H9 (cell line): ENCODE measurements around the gene RSBN1. TPM values are rescaled to one million over a fixed set of nuclear protein-coding genes. Genes with fewer than 3 reads are reported as not detected.

Experiments used
- DNase-seq: peaks from one replicate; pipeline ENCODE4 v3.0.0-alpha.2; 2017
- H2AFZ ChIP-seq: one replicate; pipeline ENCODE4 v1.6.1; 2013; ENCODE audit warnings: mild to moderate bottlenecking, low read length, control low read depth, moderate library complexity
- H2AK5ac ChIP-seq: 2 replicates; pipeline ENCODE4 v1.6.1; 2013; ENCODE audit warnings: low read length, control low read depth, mixed read lengths; ENCODE audit not compliant: insufficient read length
- H2BK120ac ChIP-seq: one replicate; pipeline ENCODE4 v1.6.1; 2013; ENCODE audit warnings: low read depth, mild to moderate bottlenecking, low read length, control low read depth, inconsistent platforms; ENCODE audit not compliant: poor library complexity, severe bottlenecking
- H2BK12ac ChIP-seq: 2 replicates; pipeline ENCODE4 v1.6.1; 2013; ENCODE audit warnings: low read length, control low read depth, mixed read lengths, low read depth; ENCODE audit not compliant: insufficient read length
- H2BK15ac ChIP-seq: 2 replicates; pipeline ENCODE4 v1.6.1; 2013; ENCODE audit warnings: low read depth, low read length, control low read depth
- H2BK20ac ChIP-seq: one replicate; pipeline ENCODE4 v1.6.1; 2013; ENCODE audit warnings: low read depth, mild to moderate bottlenecking, low read length, control low read depth, inconsistent platforms; ENCODE audit not compliant: poor library complexity, severe bottlenecking
- H2BK5ac ChIP-seq: 2 replicates; pipeline ENCODE4 v1.6.1; 2013; ENCODE audit warnings: low read length, control low read depth, mixed read lengths; ENCODE audit not compliant: insufficient read length
- H3K14ac ChIP-seq: 2 replicates; pipeline ENCODE4 v1.6.1; 2013; ENCODE audit warnings: low read length, control low read depth; ENCODE audit not compliant: insufficient read depth
- H3K18ac ChIP-seq: 2 replicates; pipeline ENCODE4 v1.6.1; 2013; ENCODE audit warnings: low read depth, mild to moderate bottlenecking, mixed read lengths, low read length, control low read depth; ENCODE audit not compliant: insufficient read length
- H3K23ac ChIP-seq: 2 replicates; pipeline ENCODE4 v1.6.1; 2013; ENCODE audit warnings: low read length, control low read depth, mixed read lengths, low read depth; ENCODE audit not compliant: insufficient read length
- H3K23me2 ChIP-seq: 2 replicates; pipeline ENCODE4 v1.6.1; 2013; ENCODE audit warnings: low read depth, mild to moderate bottlenecking, mixed read lengths, low read length, control low read depth; ENCODE audit not compliant: insufficient read length, poor library complexity, severe bottlenecking
- H3K27ac ChIP-seq: 2 replicates; pipeline ENCODE4 v1.5.1; 2013; ENCODE audit warnings: low read length, control low read depth, mixed read lengths, low read depth; ENCODE audit not compliant: insufficient read length
- H3K27me3 ChIP-seq: 2 replicates; pipeline ENCODE4 v1.6.1; 2013; ENCODE audit warnings: low read length, control low read depth, inconsistent platforms; ENCODE audit not compliant: insufficient read depth
- H3K4ac ChIP-seq: 2 replicates; pipeline ENCODE4 v1.6.1; 2013; ENCODE audit warnings: low read depth, mild to moderate bottlenecking, control low read depth, inconsistent platforms, low read length, moderate library complexity
- H3K4me1 ChIP-seq: 2 replicates; pipeline ENCODE4 v1.6.1; 2013; ENCODE audit warnings: low read length, control low read depth, inconsistent platforms; ENCODE audit not compliant: insufficient read depth
- H3K4me2 ChIP-seq: 2 replicates; pipeline ENCODE4 v1.6.1; 2013; ENCODE audit warnings: low read length, control low read depth, mixed read lengths; ENCODE audit not compliant: insufficient read length, insufficient read depth
- H3K56ac ChIP-seq: 2 replicates; pipeline ENCODE4 v1.6.1; 2013; ENCODE audit warnings: low read depth, mild to moderate bottlenecking, mixed read lengths, low read length, control low read depth; ENCODE audit not compliant: insufficient read length
- H3K79me1 ChIP-seq: 2 replicates; pipeline ENCODE4 v1.6.1; 2013; ENCODE audit warnings: low read depth, mild to moderate bottlenecking, moderate library complexity, low read length, control low read depth, inconsistent platforms; ENCODE audit not compliant: insufficient read depth, poor library complexity, severe bottlenecking
- H3K79me2 ChIP-seq: 2 replicates; pipeline ENCODE4 v1.6.1; 2013; ENCODE audit warnings: low read length, control low read depth, inconsistent platforms; ENCODE audit not compliant: insufficient read depth
- H3K9ac ChIP-seq: 2 replicates; pipeline ENCODE4 v1.6.1; 2013; ENCODE audit warnings: low read length, control low read depth, mixed read lengths; ENCODE audit not compliant: insufficient read length; ENCODE audit errors: extremely low read depth
- H3K9me3 ChIP-seq: one replicate; pipeline ENCODE4 v1.6.1; 2013; ENCODE audit warnings: low read depth, low read length, inconsistent platforms; ENCODE audit not compliant: control insufficient read depth
- H3T11ph ChIP-seq: one replicate; pipeline ENCODE4 v1.6.1; 2013; ENCODE audit warnings: mild to moderate bottlenecking, low read length, control low read depth, inconsistent platforms
- H4K20me1 ChIP-seq: one replicate; pipeline ENCODE4 v1.6.1; 2013; ENCODE audit not compliant: control insufficient read depth, insufficient read length, insufficient read depth
- H4K5ac ChIP-seq: 2 replicates; pipeline ENCODE4 v1.6.1; 2013; ENCODE audit warnings: low read depth, mild to moderate bottlenecking, mixed read lengths, low read length, control low read depth; ENCODE audit not compliant: insufficient read length
- H4K8ac ChIP-seq: replicated peaks from 2 replicates; pipeline ENCODE4 v1.6.1; 2013; ENCODE audit warnings: low read length, control low read depth, mixed read lengths, low read depth; ENCODE audit not compliant: insufficient read length
- H4K91ac ChIP-seq: 2 replicates; pipeline ENCODE4 v1.6.1; 2013; ENCODE audit warnings: low read depth, mild to moderate bottlenecking, moderate library complexity, mixed read lengths, low read length, control low read depth; ENCODE audit not compliant: insufficient read length
- H3K27ac Mint-ChIP-seq, 3 experiments: 2 replicates in 2 of 3; 3 replicates in 1 of 3; pipeline ENCODE4 v1.8.0; 2020 to 2021; ENCODE audit warnings: mixed read lengths in 3 of 3, mild to moderate bottlenecking in 1 of 3, moderate library complexity in 1 of 3
- H3K27me3 Mint-ChIP-seq: 2 replicates; pipeline ENCODE4 v1.8.0; 2021; ENCODE audit warnings: low read depth, mild to moderate bottlenecking, moderate library complexity, mixed read lengths
- H3K36me3 Mint-ChIP-seq, 3 experiments: 2 replicates in 2 of 3; 3 replicates in 1 of 3; pipeline ENCODE4 v1.8.0; 2020 to 2021; ENCODE audit warnings: low read depth in 3 of 3, mixed read lengths in 3 of 3; ENCODE audit not compliant: insufficient read depth in 1 of 3
- H3K4me1 Mint-ChIP-seq, 2 experiments: 2 replicates each; pipeline ENCODE4 v1.8.0; 2020; ENCODE audit warnings: mixed read lengths in 2 of 2
- H3K4me3 Mint-ChIP-seq, 2 experiments: 2 replicates in 1 of 2; 3 replicates in 1 of 2; pipeline ENCODE4 v1.8.0; 2020 to 2021; ENCODE audit warnings: mild to moderate bottlenecking in 2 of 2, mixed read lengths in 2 of 2, moderate library complexity in 1 of 2
- H3K9me3 Mint-ChIP-seq, 2 experiments: 2 replicates in 1 of 2; 3 replicates in 1 of 2; pipeline ENCODE4 v1.8.0; 2020; ENCODE audit warnings: mild to moderate bottlenecking in 2 of 2, mixed read lengths in 2 of 2, moderate library complexity in 1 of 2
- WGBS: extraction: QIAGEN DNeasy Blood & Tissue Kit; methylation state at CpG from one replicate; pipeline ENCODE4 v1.1.7; 2013; ENCODE audit warnings: missing lambda C conversion rate, low lambda C conversion rate, mixed read lengths; ENCODE audit not compliant: insufficient read length; ENCODE audit errors: extremely low coverage; 5-methylcytosine and 5-hydroxymethylcytosine counted together
- total RNA-seq: library from RNA; stranded (reverse); gene quantifications from 2 replicates; pipeline ENCODE4 v1.2.1, GENCODE V29; 2021
- TF ChIP-seq, protein P1 (sequence below): fragments of 200-600 bp; sonication (generic); conservative IDR thresholded peaks from 3 replicates; pipeline ENCODE4 v1.8.0; 2021; ENCODE audit warnings: antibody characterized with exemption, mild to moderate bottlenecking

The RSBN1 gene
- total RNA-seq, 1 experiment from 2014 or later: 11.0 TPM

DNA sequence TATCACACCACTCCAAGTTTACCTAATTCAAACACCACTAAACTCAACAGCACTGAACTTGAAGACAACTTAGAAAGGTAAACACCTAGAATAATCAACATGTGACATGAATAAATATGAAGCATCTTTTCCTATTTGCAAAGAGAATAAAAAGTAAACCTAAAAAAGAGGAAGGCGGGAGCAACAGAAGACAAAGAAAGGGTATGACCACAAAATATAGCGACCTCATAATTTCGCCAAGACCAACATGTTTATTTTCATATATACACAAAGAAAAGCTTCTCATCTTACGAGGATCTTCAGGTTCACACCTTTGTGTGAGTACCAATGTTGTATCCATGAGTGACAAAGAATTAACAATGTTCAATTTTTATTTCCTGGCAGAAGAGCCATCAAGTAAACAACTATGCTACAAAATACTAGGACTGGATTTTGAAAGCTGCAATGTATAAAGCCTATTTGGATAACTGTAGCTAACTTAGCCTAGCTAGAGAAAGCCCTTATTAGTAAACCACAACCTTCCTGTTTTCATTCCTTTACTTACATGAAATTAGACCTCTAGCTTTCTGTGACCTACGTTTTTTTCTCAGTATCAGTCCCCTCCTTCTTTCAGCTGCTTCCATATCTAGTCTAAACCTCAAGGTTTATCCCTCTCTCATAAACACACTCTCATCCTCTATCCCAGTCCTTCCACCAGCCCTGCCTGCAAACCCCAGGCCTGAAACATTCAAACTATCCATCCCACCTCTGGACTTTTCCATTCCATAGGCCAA is 31.7 kb downstream of the RSBN1 start:
- H3K79me1 ChIP-seq: peaks cover 6% of the 10 kb centered on the region
- H3K79me2 ChIP-seq: peaks cover 2% of the 10 kb centered on the region; the same call in 1 of the 2 replicates
- no peak overlapping the region for H3K4me3 Mint-ChIP-seq
- H2AFZ ChIP-seq: no peak overlapping the region
- no peak overlapping the region for H3K23ac ChIP-seq
- H3K27ac ChIP-seq: no peak overlapping the region
- no peak overlapping the region for H2BK20ac ChIP-seq
- no peak overlapping the region for H4K8ac ChIP-seq
- DNase-seq: no peak
- no CpG with 5 or more reads among the region's 5 CpGs for WGBS
- TF ChIP-seq, protein P1, sequence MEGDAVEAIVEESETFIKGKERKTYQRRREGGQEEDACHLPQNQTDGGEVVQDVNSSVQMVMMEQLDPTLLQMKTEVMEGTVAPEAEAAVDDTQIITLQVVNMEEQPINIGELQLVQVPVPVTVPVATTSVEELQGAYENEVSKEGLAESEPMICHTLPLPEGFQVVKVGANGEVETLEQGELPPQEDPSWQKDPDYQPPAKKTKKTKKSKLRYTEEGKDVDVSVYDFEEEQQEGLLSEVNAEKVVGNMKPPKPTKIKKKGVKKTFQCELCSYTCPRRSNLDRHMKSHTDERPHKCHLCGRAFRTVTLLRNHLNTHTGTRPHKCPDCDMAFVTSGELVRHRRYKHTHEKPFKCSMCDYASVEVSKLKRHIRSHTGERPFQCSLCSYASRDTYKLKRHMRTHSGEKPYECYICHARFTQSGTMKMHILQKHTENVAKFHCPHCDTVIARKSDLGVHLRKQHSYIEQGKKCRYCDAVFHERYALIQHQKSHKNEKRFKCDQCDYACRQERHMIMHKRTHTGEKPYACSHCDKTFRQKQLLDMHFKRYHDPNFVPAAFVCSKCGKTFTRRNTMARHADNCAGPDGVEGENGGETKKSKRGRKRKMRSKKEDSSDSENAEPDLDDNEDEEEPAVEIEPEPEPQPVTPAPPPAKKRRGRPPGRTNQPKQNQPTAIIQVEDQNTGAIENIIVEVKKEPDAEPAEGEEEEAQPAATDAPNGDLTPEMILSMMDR: no peak
- H3K9me3 ChIP-seq: no peaks in the 10 kb centered on the region
- H3T11ph ChIP-seq: no peak overlapping the region
- no peaks in the 10 kb centered on the region for H3K27me3 Mint-ChIP-seq
- H3K14ac ChIP-seq: no peak overlapping the region
- H3K4ac ChIP-seq: no peak overlapping the region
- no peaks in the 10 kb centered on the region for H4K20me1 ChIP-seq
- H2BK12ac ChIP-seq: no peak overlapping the region
- no peaks in the 10 kb centered on the region for H3K9me3 Mint-ChIP-seq
- H3K36me3 Mint-ChIP-seq: peaks cover 6 to 22% (median 21%) of the 10 kb centered on the region in 3 experiments; a peak in 5 of 7 replicates
- H3K4me2 ChIP-seq: no peak overlapping the region
- H4K91ac ChIP-seq: no peak overlapping the region
- peaks cover 5% of the 10 kb centered on the region in 2 experiments; a peak in 3 of 4 replicates for H3K4me1 Mint-ChIP-seq
- H4K5ac ChIP-seq: no peak overlapping the region
- H3K18ac ChIP-seq: no peak overlapping the region
- no peak overlapping the region for H2BK120ac ChIP-seq
- H3K9ac ChIP-seq: no peak overlapping the region
- H3K56ac ChIP-seq: no peak overlapping the region
- peaks cover 3% of the 10 kb centered on the region; the same call in 1 of the 2 replicates for H3K4me1 ChIP-seq
- no peaks in the 10 kb centered on the region for H3K23me2 ChIP-seq
- H3K27ac Mint-ChIP-seq: no peak overlapping the region
- no peak overlapping the region for H2BK5ac ChIP-seq
- H2BK15ac ChIP-seq: no peak overlapping the region
- H2AK5ac ChIP-seq: no peak overlapping the region
- H3K27me3 ChIP-seq: no peaks in the 10 kb centered on the region
